Epithelial cell of esophagus (primary cell): Measurements from ENCODE around the gene IFT25.

ENCODE experiments used
- DNase-seq: peaks from one replicate; pipeline ENCODE4 v3.0.0; 2010; ENCODE audit warnings: low read depth
- H3K4me3 ChIP-seq: 2 replicates; pipeline ENCODE4 v1.5.1; 2011; ENCODE audit warnings: mild to moderate bottlenecking, low read length, control low read depth
- CTCF ChIP-seq: IDR thresholded peaks from 2 replicates; pipeline ENCODE4 v1.5.1; 2011; ENCODE audit warnings: low read depth, mild to moderate bottlenecking, low read length, control low read depth, inconsistent platforms; ENCODE audit not compliant: insufficient read depth; ENCODE audit errors: missing control alignments

IFT25 gene

DNA sequence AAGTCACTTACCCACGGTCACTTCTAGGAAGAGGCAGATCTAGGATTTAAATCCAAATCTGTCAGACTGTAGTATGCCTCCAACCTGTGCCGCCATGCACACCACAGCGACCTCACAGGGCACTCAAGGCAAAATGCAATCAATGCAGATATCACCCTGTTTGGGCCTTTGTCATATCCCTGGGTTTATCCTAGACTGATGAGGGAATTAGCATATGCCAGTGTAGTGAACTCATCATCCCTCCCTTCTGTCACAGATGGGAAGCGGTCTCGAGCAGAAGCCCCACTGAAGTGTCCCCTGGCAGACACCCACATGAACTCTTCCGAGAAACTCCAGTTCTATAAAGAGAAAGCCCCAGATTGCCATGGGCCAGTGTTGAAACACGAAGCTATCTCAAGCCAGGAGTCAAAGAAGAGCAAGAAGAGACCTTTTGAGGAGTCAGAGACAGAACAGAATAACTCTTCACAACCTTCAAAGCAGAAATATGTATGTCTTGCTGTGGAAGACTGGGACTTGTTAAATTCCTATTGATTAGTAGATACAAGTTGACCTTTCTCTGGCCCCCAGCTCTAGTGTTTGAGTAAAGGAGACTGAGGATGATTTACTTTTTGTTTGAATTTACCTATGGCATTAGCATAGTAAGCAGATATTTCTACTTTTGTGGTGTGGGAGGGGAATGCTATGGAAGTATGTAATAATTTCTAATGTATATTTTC lies 22.1 kb upstream of the IFT25 start:
- no peak for TF ChIP-seq CTCF
- H3K4me3 ChIP-seq: no peak overlapping the region
- DNase-seq: no peak

- TF ChIP-seq CTCF: no peak
- no peak overlapping the region for H3K4me3 ChIP-seq
- no peak for DNase-seq
These were observed 21.3 kb upstream of the IFT25 start for GRCh38 chr1:53966794-53967193.

- TF ChIP-seq CTCF: no peak
- no peak for DNase-seq
- H3K4me3 ChIP-seq: no peak overlapping the region
These were observed 18.6 kb upstream of the IFT25 start for GRCh38 chr1:53964109-53964508.

DNA sequence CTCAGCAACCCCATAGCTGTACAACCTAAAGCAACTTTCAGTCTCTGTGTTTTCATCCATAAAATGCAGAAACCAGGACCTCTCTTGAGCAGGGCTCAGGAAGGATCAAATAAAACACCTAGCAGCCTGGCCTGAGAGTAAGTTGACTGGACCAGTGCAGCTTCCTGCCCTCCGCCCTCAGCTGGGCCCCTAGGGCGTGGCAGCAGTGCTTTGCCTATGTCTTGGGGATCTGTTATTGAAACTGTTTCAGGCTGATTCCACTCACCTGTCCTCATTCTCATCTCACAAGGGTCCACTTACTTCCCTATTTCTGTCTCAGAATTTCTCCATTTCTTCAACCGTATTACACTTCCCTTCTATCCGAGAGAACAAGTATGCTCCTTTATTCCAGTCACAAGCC lies 18.0 kb upstream of the IFT25 start:
- no peak overlapping the region for H3K4me3 ChIP-seq
- no peak for DNase-seq
- TF ChIP-seq CTCF: no peak

DNA sequence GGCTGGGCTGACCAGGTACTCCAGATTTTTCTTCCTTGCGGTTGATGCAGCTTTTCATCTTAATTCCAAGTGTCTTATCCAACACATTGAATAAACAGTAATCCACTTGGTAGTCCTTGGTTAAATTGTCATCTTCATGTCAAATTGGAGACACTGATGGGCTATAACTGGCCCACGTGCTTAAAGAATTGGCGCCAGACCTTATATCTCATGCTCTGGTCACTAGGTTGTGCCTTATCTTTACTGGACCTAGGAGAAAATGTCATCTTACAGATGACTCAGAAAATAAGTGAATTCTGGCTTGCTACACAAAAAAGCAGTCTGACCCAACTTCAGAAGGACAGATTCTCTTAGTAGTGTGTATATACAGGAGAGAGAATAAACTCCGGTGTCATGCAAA lies 16.9 kb upstream of the IFT25 start:
- TF ChIP-seq CTCF: no peak
- DNase-seq: no peak
- no peak overlapping the region for H3K4me3 ChIP-seq

DNA sequence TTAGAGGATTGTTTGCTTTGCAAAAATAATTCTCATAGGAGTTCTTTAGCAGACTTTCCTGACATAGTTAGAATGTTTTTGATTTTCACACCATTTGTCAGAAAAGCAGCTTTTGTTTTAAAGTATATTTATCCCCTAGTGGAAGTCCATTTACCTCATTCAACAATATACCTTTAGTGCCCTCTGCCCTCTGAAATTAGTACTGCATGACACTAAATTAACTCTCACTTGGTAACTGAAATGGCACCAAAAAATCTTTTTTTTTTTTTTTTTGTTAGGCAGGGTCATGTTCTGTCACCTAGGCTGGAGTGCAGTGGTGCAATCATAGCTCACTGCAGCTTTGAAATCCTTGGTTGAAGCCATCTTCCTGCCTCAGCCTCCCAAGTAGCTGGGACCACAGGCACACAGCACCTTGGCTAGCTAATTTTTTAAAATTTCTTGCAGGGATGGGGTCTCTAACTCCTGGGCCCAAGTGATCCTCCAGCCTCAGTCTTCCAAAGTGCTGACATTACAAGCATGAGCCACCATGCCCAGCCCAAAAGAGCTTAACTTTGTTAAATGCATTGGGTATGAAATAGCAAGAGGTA lies 14.3 kb upstream of the IFT25 start:
- no peak overlapping the region for H3K4me3 ChIP-seq
- TF ChIP-seq CTCF: peak; percentile 62
- DNase-seq: peak; percentile 41

DNA sequence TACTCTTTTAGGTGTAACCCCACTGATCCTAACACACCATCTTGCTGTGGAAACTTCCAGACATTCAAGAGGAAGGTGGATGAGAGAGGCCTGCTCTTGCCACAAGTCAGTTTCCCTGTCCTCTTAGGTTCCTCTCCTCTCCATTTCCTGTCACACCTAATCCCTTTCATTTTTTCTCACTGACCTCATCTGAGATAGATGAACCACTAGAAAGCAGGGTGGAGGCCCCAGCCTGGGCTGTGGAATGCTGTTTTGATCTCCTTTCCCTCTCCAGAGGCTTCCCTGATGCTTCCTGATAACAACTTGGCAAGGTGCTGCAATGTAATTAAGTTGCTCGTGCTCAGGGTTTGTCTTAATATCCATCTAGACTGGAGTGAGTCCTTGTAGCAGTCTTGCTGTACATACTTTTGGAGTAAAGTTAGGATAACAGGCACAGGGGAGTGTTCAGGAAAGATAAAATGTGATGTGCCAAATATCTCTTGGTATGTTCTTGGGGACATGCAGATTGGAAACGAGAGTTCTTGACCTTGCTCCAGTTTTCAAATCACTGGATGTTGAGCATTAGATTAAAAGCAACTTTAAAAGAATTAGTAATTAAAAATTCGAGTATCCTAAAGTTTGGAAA lies 11.8 kb upstream of the IFT25 start:
- no peak for TF ChIP-seq CTCF
- no peak overlapping the region for H3K4me3 ChIP-seq
- peak; percentile 85 for DNase-seq
